Suprapubic skin (tissue), 4 donors: Measurements from ENCODE around the gene FMNL1. TPM values are rescaled to one million over a fixed set of nuclear protein-coding genes. Genes with fewer than 3 reads are reported as not detected.

Source experiments
- DNase-seq, 2 donors: peaks; one replicate each; pipeline ENCODE4 v3.0.0-alpha.2; 2019; ENCODE audit warnings: low spot score in 2 of 2
- H3K27ac ChIP-seq: fragments of 200-600 bp; sonication (generic); one replicate; pipeline ENCODE4 v1.5.1; 2019
- H3K27me3 ChIP-seq: fragments of 200-600 bp; sonication (generic); one replicate; pipeline ENCODE4 v1.5.1; 2019
- H3K36me3 ChIP-seq: fragments of 200-600 bp; sonication (generic); one replicate; pipeline ENCODE4 v1.5.1; 2019
- H3K4me1 ChIP-seq: fragments of 200-600 bp; sonication (generic); one replicate; pipeline ENCODE4 v1.5.1; 2019
- H3K4me3 ChIP-seq: fragments of 200-600 bp; sonication (generic); one replicate; pipeline ENCODE4 v1.5.1; 2019; ENCODE audit warnings: mild to moderate bottlenecking
- H3K9me3 ChIP-seq: fragments of 200-600 bp; sonication (generic); one replicate; pipeline ENCODE4 v1.5.1; 2019
- CTCF ChIP-seq, 2 donors: fragments of 200-600 bp in 1 of 2; fragments of 450-650 bp in 1 of 2; sonication (generic) in 1 of 2; IDR thresholded peaks; one replicate each; pipeline ENCODE4 v1.5.1; 2016 to 2019; ENCODE audit warnings: antibody characterized with exemption in 2 of 2, mild to moderate bottlenecking in 1 of 2, moderate library complexity in 1 of 2
- EP300 ChIP-seq: sonication (generic); formaldehyde crosslinking; IDR thresholded peaks from one replicate; pipeline ENCODE4 v1.6.1; 2017; ENCODE audit warnings: antibody characterized with exemption
- POLR2A ChIP-seq, 2 donors: fragments of 450-650 bp; IDR thresholded peaks; one replicate each; pipeline ENCODE4 v1.6.1; 2017; ENCODE audit warnings: antibody characterized with exemption in 2 of 2, mild to moderate bottlenecking in 2 of 2, moderate library complexity in 2 of 2
- POLR2AphosphoS5 ChIP-seq, 3 donors: sonication (generic); formaldehyde crosslinking; IDR thresholded peaks; one replicate each; pipeline ENCODE4 v1.6.1; 2017; ENCODE audit warnings: antibody characterized with exemption in 3 of 3
- WGBS: methylation state at CpG from one replicate; pipeline ENCODE4 v1.1.5; 2018; 5-methylcytosine and 5-hydroxymethylcytosine counted together
- total RNA-seq, 4 donors: library from RNA; depleted of rRNA; stranded (reverse); fragments of >200 nt; gene quantifications; one replicate each; pipeline ENCODE4 v1.1.0, GENCODE V29; 2016

The FMNL1 gene
- total RNA-seq, 4 donors from 2014 or later = 5.9 to 14.6 (median 8.0) TPM

- TF ChIP-seq POLR2AphosphoS5 (IDR thresholded peaks at IDR 0.05) = no peak
- no peak for TF ChIP-seq CTCF (IDR thresholded peaks at IDR 0.05)
- Histone ChIP-seq H3K27me3 (no peaks in the 10 kb centered on the region), H3K36me3 (no peaks in the 10 kb centered on the region), H3K9me3 (no peaks in the 10 kb centered on the region), H3K4me1 (peaks cover 52% of the 10 kb centered on the region), H3K4me3 (no peak overlapping the region), H3K27ac (no peak overlapping the region)
- WGBS = 90% methylated on average over 13 of the region's 19 CpGs
- DNase-seq = peak in 1 of 2 donors; percentile 59
Observed at GRCh38 chr17:45231481-45232116, 9.9 kb downstream of the FMNL1 start.

DNA sequence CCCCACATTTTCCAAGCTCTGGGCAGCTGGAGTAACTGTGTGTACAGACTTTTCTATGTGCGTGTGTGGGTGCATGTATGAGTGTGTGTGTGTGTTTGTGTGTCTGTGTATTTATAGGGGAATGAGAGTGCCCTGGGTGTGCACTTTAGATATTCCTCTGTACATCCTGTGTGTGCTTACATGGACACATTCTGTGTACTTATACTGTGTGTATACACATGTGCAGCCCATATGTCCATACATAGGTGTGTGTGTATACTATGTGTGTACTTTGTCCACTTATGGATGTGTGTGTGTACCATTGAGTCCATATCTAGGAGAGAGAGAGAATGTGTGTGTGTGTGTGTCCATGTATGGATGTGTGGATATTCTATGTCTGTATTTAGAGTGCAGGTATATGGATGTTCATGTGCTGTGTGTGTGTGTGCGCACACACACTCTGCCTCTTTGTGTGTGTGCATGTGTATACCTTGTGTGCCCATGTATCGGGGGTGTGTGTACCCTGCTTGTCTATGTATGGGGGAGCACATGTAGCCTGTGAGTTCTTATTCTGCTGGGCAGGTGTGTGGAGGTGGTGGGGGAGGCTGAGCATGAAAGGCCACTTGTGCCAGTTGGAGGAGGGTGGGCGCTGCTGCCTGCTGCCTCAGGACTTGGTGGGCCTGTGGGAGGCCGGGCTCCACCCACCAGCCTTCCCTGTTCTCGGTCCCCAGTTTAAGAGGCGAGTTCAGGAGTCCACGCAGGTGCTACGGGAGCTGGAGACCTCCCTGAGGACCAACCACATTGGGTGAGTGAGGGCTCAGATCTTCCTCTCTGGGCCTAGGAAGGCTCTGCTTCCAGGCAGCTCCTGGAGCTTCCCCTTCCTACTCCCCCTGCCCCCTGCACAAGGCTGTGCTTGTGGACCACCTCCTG is 11.1 kb downstream of the FMNL1 start:
- H3K27me3 ChIP-seq = no peaks in the 10 kb centered on the region

DNA sequence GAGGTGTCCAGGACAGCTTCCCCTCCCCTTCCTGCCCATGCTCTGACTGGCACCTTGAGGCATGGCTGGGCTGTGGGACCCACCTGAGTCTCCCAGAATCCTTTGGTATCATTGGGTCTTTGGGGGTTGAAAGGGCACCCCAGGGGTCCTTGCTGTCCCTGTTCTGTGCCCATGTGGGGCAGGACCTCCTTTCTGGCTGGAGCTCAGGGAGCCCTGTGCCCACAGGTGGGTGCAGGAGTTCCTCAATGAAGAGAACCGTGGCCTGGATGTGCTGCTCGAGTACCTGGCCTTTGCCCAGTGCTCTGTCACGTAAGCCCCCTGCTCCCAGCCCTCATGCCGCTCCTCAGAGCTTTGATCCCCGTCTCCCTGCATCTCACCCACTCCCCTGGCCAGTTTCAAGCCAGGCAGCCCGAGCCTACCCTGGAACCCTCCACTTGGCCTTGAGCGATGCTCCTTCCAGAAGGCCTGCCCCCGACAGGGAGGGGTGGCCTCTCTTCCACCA is 11.8 kb downstream of the FMNL1 start:
- no peaks in the 10 kb centered on the region for H3K9me3 ChIP-seq
- peaks cover 33% of the 10 kb centered on the region for H3K4me1 ChIP-seq

More for the DNA sequence above, 11.1 kb downstream of the FMNL1 start:
- TF ChIP-seq POLR2AphosphoS5 (IDR thresholded peaks at IDR 0.05) (no peak), POLR2A (IDR thresholded peaks at IDR 0.05) (no peak), CTCF (IDR thresholded peaks at IDR 0.05) (no peak), EP300 (no peak)
- no peak overlapping the region for H3K4me3 ChIP-seq
- H3K9me3 ChIP-seq = no peaks in the 10 kb centered on the region
- peaks cover 40% of the 10 kb centered on the region for H3K4me1 ChIP-seq
- peak in 1 of 2 donors; percentile 53 for DNase-seq
- WGBS = 83% methylated on average over 2 of the region's 9 CpGs
- H3K36me3 ChIP-seq = no peaks in the 10 kb centered on the region
- no peak overlapping the region for H3K27ac ChIP-seq

DNA sequence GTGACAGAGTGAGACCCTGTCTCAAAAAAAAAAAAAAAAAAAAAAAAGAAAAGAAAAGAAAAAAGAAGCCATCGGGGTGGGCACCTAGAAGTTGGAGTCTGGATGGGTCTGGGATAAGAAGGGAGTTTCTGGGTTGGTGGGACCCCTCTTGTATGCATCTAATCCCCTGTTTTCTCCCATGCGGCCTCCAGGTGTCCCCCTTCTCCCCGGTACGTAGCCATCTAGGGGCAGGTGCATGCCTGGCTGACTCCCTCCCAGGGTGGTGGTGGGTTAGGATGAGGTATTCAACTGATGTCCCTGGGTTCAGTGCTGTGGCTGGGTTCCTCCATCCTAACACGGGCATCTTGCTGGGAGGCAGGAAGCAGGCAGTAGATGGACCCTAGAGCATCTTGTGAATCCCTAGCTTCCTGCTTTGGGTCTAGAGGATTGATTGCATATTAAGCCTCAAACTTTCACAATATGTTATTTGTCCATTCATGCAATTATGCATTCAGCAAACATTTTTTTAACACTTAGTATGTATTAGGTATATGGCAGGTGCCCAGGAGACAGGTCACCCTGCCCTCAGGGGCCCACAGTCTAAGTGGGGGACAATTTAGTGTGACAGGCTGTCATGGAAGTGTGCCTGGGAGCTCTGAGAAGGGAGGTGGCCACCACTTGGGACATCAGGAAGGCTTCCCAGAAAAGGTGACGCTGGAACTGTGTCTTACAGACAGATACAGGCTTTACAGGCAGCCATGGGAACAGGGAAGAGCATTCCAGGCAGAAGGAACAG is 13.1 kb downstream of the FMNL1 start:
- H3K4me1 ChIP-seq = peaks cover 19% of the 10 kb centered on the region
- 54% methylated on average over 5 of the region's 6 CpGs for WGBS
- TF ChIP-seq POLR2AphosphoS5 (IDR thresholded peaks at IDR 0.05) (no peak), POLR2A (IDR thresholded peaks at IDR 0.05) (no peak), EP300 (no peak), CTCF (IDR thresholded peaks at IDR 0.05) (no peak)
- no peak for DNase-seq
- H3K4me3 ChIP-seq = no peak overlapping the region
- no peak overlapping the region for H3K27ac ChIP-seq
- H3K9me3 ChIP-seq = no peaks in the 10 kb centered on the region
- H3K27me3 ChIP-seq = no peaks in the 10 kb centered on the region
- H3K36me3 ChIP-seq = peaks cover 6% of the 10 kb centered on the region

More for the DNA sequence above, 11.8 kb downstream of the FMNL1 start:
- TF ChIP-seq POLR2A (IDR thresholded peaks at IDR 0.05) (no peak), POLR2AphosphoS5 (IDR thresholded peaks at IDR 0.05) (no peak), CTCF (IDR thresholded peaks at IDR 0.05) (no peak), EP300 (no peak)
- H3K4me3 ChIP-seq = no peak overlapping the region
- no peak overlapping the region for H3K27ac ChIP-seq
- peaks cover 3% of the 10 kb centered on the region for H3K36me3 ChIP-seq
- DNase-seq = no peak
- no peaks in the 10 kb centered on the region for H3K27me3 ChIP-seq
- WGBS = 86% methylated on average over 7 of the region's 8 CpGs
